K562 (cell line): Measurements from ENCODE around the gene ACTG2. TPM values are rescaled to one million over a fixed set of nuclear protein-coding genes. Genes with fewer than 3 reads are reported as not detected.

Experiments used
- C11orf30 ChIP-seq: fragments of 450-650 bp; IDR thresholded peaks from 2 replicates; pipeline ENCODE4 v1.6.1; 2016; ENCODE audit warnings: low read depth, mild to moderate bottlenecking
- CC2D1A ChIP-seq: fragments of 450-650 bp; IDR thresholded peaks from 2 replicates; pipeline ENCODE4 v1.6.1; 2017; ENCODE audit warnings: mild to moderate bottlenecking
- CREB1 ChIP-seq, 2 experiments: sonication (generic) in 1 of 2; formaldehyde crosslinking in 1 of 2; IDR thresholded peaks; 2 replicates each; pipeline versions ENCODE4 v1.6.1 to v1.8.0; 2012 to 2022; ENCODE audit warnings: inconsistent platforms in 1 of 2, mild to moderate bottlenecking in 1 of 2, missing genetic modification reagents in 1 of 2, moderate library complexity in 1 of 2
- FIP1L1 ChIP-seq: fragments of 200-400 bp; formaldehyde crosslinking; IDR thresholded peaks from 2 replicates; pipeline ENCODE4 v1.6.1; 2018; ENCODE audit warnings: mild to moderate bottlenecking, low read depth, low read length; ENCODE audit not compliant: poor library complexity, severe bottlenecking
- HMBOX1 ChIP-seq: sonication (generic); IDR thresholded peaks from 2 replicates; pipeline ENCODE4 v1.6.1; 2016
- HMG20A ChIP-seq: fragments of 450-650 bp; formaldehyde crosslinking; conservative IDR thresholded peaks from 2 replicates; pipeline ENCODE4 v1.4.0; 2020; ENCODE audit warnings: mild to moderate bottlenecking, mixed read lengths
- KAT2B ChIP-seq: IDR thresholded peaks from one replicate; pipeline ENCODE4 v1.6.1; 2012; ENCODE audit warnings: low read depth, mild to moderate bottlenecking, control low read depth, inconsistent platforms, low read length, moderate library complexity
- KDM4B ChIP-seq, 2 experiments: fragments of 450-650 bp in 1 of 2; sonication (generic) in 1 of 2; IDR thresholded peaks; 2 replicates each; pipeline ENCODE4 v1.6.1; 2016 to 2017; ENCODE audit warnings: borderline replicate concordance in 2 of 2, antibody characterized with exemption in 1 of 2, low read depth in 1 of 2, mild to moderate bottlenecking in 1 of 2
- L3MBTL2 ChIP-seq: fragments of 450-650 bp; IDR thresholded peaks from 2 replicates; pipeline ENCODE4 v1.6.1; 2016; ENCODE audit warnings: mild to moderate bottlenecking, moderate library complexity
- MAZ ChIP-seq, 2 experiments: fragments of 450-650 bp in 1 of 2; sonication (generic) in 1 of 2; formaldehyde crosslinking; IDR thresholded peaks in 1 of 2; conservative IDR thresholded peaks in 1 of 2; 2 replicates each; pipeline versions ENCODE4 v1.4.0 to v1.5.0; 2020; ENCODE audit warnings: mild to moderate bottlenecking in 1 of 2, missing genetic modification reagents in 1 of 2
- NFYB ChIP-seq: IDR thresholded peaks from 2 replicates; pipeline ENCODE4 v1.6.1; 2011; ENCODE audit warnings: mild to moderate bottlenecking, moderate library complexity; ENCODE audit not compliant: insufficient read length; ENCODE audit errors: extremely low read depth
- POLR2AphosphoS2 ChIP-seq: IDR thresholded peaks from 2 replicates; pipeline ENCODE4 v1.6.1; 2012; ENCODE audit warnings: low read length, improper control_type of control experiment
- SMAD2 ChIP-seq: fragments of 150-350 bp; IDR thresholded peaks from 2 replicates; pipeline ENCODE4 v1.6.1; 2014; ENCODE audit warnings: low read depth, mild to moderate bottlenecking, low read length
- TAF7 ChIP-seq: fragments of 450-650 bp; IDR thresholded peaks from 2 replicates; pipeline ENCODE4 v1.6.1; 2016; ENCODE audit warnings: missing genetic modification characterization, missing compliant biosample characterization
- TBP ChIP-seq: optimal IDR thresholded peaks from 2 replicates; pipeline ENCODE3; 2011; ENCODE audit warnings: low read depth, low read length, improper control_type of control experiment
- TCF15 ChIP-seq: fragments of 250-450 bp; sonication (Bioruptor Pico); IDR thresholded peaks from 2 replicates; pipeline ENCODE4 v1.8.0; 2022; ENCODE audit warnings: moderate library complexity, mild to moderate bottlenecking, inconsistent platforms
- TFAM ChIP-seq: fragments of 250-450 bp; sonication (Bioruptor Pico); conservative IDR thresholded peaks from 2 replicates; pipeline ENCODE4 v1.5.0; 2021; ENCODE audit warnings: mild to moderate bottlenecking, moderate library complexity
- ZNF3 ChIP-seq: fragments of 250-450 bp; sonication (Bioruptor Pico); IDR thresholded peaks from 2 replicates; pipeline ENCODE4 v1.5.0; 2021; ENCODE audit warnings: mild to moderate bottlenecking, moderate library complexity
- polyA plus RNA-seq, 8 experiments: library from polyadenylated mRNA; depleted of rRNA in 4 of 8; stranded (reverse) in 5 of 8; unstranded in 3 of 8; fragments of >200 nt; fragmentation: Nextera tagmentation in 2 of 8; fragmentation: Illumina TruSeq in 1 of 8; extraction: Ambion mirVana in 2 of 8; extraction: Trizol in 1 of 8; gene quantifications; 2 replicates each; pipeline versions ENCODE4 v1.2.1 to v1.2.3, GENCODE V29; 2011 to 2014; ENCODE audit warnings: inconsistent platforms in 1 of 8, missing spikeins in 1 of 8
- total RNA-seq, 7 experiments: library from RNA; depleted of rRNA in 6 of 7; stranded (reverse); fragments of >200 nt in 6 of 7; fragmentation: Illumina TruSeq in 2 of 7; extraction: Trizol in 2 of 7; gene quantifications; 2 replicates each; pipeline versions ENCODE4 v1.2.1 to v1.2.3, GENCODE V29; 2011 to 2021; ENCODE audit warnings: low replicate concordance in 1 of 7
- TF ChIP-seq, protein P1 (sequence below), 2 experiments: fragments of 450-650 bp in 1 of 2; sonication (generic) in 1 of 2; formaldehyde crosslinking; conservative IDR thresholded peaks; 2 replicates each; pipeline versions ENCODE4 v1.4.0 to v1.8.1; 2020 to 2022; ENCODE audit warnings: mild to moderate bottlenecking in 1 of 2, missing genetic modification reagents in 1 of 2
- TF ChIP-seq, protein P2 (sequence below), 2 experiments: fragments of 450-650 bp in 1 of 2; sonication (generic) in 1 of 2; formaldehyde crosslinking in 1 of 2; IDR thresholded peaks in 1 of 2; conservative IDR thresholded peaks in 1 of 2; 2 replicates each; pipeline versions ENCODE4 v1.6.1 to v1.8.1; 2016 to 2023; ENCODE audit warnings: mild to moderate bottlenecking in 2 of 2, moderate library complexity in 2 of 2, inconsistent platforms in 1 of 2, missing genetic modification reagents in 1 of 2
- TF ChIP-seq, protein P3 (sequence below), 2 experiments: IDR thresholded peaks; 2 replicates each; pipeline ENCODE4 v1.6.1; 2012; ENCODE audit warnings: improper control_type of control experiment in 2 of 2, low read depth in 2 of 2, low read length in 2 of 2, borderline replicate concordance in 1 of 2

The ACTG2 gene
- total and polyA plus RNA-seq, 9 of the 15 experiments (the other 6 are each of a cell fraction or from before 2014, with no cell fraction given), result 0.06 to 0.60 TPM; not detected in 7

GRCh38 chr2:73926493-73927327 is 33.9 kb downstream of the ACTG2 start, which contains the start of gene DGUOK (continued):
- TF ChIP-seq MAZ (CRISPR knock-in tag; conservative IDR thresholded peaks at IDR 0.05 in 1 of 2, IDR thresholded peaks at IDR 0.05 in 1 of 2) (peak; percentile 24 to 45; a peak in 1 of 4 replicates), KDM4B (IDR thresholded peaks at IDR 0.05; ENCODE audit: borderline replicate concordance in 2 of 2, low read depth in 1 of 2) (peak in 1 of 2 experiments; percentile 52; a peak in 1 of 4 replicates), L3MBTL2 (peak; percentile 87), TFAM (CRISPR knock-in tag) (no peak), C11orf30 (peak; percentile 96), ZNF3 (CRISPR knock-in tag) (no peak), FIP1L1 (peak; percentile 30), TAF7 (peak; percentile 84), KAT2B (no peak), POLR2AphosphoS2 (no peak; the same call in 1 of the 2 replicates), TBP (peak; percentile 86), TCF15 (CRISPR knock-in tag) (no peak), HMG20A (CRISPR knock-in tag) (no peak), CREB1 (IDR thresholded peaks at IDR 0.05) (peak; percentile 97), CREB1 (CRISPR knock-in tag; IDR thresholded peaks at IDR 0.05) (peak; percentile 94), NFYB (no peak), SMAD2 (no peak), HMBOX1 (no peak), CC2D1A (peak; percentile 64; the same call in 1 of the 2 replicates)
- TF ChIP-seq, protein P1, sequence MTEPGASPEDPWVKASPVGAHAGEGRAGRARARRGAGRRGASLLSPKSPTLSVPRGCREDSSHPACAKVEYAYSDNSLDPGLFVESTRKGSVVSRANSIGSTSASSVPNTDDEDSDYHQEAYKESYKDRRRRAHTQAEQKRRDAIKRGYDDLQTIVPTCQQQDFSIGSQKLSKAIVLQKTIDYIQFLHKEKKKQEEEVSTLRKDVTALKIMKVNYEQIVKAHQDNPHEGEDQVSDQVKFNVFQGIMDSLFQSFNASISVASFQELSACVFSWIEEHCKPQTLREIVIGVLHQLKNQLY (CRISPR knock-in tag; conservative IDR thresholded peaks at IDR 0.05), result no peak
- TF ChIP-seq, protein P2, sequence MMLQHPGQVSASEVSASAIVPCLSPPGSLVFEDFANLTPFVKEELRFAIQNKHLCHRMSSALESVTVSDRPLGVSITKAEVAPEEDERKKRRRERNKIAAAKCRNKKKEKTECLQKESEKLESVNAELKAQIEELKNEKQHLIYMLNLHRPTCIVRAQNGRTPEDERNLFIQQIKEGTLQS (IDR thresholded peaks at IDR 0.05), result peak; percentile 44
- TF ChIP-seq, protein P2 (CRISPR knock-in tag; conservative IDR thresholded peaks at IDR 0.05), result no peak
- TF ChIP-seq, protein P3, sequence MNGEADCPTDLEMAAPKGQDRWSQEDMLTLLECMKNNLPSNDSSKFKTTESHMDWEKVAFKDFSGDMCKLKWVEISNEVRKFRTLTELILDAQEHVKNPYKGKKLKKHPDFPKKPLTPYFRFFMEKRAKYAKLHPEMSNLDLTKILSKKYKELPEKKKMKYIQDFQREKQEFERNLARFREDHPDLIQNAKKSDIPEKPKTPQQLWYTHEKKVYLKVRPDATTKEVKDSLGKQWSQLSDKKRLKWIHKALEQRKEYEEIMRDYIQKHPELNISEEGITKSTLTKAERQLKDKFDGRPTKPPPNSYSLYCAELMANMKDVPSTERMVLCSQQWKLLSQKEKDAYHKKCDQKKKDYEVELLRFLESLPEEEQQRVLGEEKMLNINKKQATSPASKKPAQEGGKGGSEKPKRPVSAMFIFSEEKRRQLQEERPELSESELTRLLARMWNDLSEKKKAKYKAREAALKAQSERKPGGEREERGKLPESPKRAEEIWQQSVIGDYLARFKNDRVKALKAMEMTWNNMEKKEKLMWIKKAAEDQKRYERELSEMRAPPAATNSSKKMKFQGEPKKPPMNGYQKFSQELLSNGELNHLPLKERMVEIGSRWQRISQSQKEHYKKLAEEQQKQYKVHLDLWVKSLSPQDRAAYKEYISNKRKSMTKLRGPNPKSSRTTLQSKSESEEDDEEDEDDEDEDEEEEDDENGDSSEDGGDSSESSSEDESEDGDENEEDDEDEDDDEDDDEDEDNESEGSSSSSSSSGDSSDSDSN (IDR thresholded peaks at IDR 0.05; ENCODE audit: borderline replicate concordance in 1 of 2, low read depth in 2 of 2, low read length in 2 of 2), result peak in 1 of 2 experiments; percentile 70; a peak in 1 of 4 replicates
